ENCODE measurements around the gene NEDD4L. TPM values are rescaled to one million over a fixed set of nuclear protein-coding genes. Genes with fewer than 3 reads are reported as not detected.

Gene NEDD4L
- total and polyA plus RNA-seq, 10 of the 15 experiments (the other 5 are each of a cell fraction or from before 2014, with no cell fraction given) = 7.4 to 24.0 (median 17.7) TPM

DNA sequence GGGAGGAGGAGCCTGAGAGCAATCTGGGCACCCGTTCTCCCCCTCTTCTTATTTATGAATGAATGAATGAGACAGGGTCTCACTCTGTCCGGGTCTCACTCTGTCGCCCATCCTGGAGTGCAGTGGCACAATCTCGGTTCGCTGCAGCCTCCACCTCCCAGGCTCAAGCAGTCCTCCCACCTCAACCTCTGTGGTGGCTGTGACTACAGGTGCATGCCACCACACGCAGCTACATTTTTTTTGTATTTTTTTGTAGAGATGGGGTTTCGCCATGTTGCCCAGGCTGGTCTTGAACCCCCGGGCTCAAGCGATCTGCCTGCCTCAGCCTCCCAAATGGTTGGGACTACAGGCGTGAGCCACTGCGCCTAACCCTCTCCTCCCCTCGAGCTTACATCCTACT lies 198.4 kb downstream of the NEDD4L start:
- no TSS peak for BruUV-seq (replicated peaks)
- H3K4me1 ChIP-seq (ENCODE audit: control insufficient read depth, insufficient read depth, low read length) = no peaks in the 10 kb centered on the region
- H4K20me1 ChIP-seq (ENCODE audit: control insufficient read depth, insufficient read depth) = no peaks in the 10 kb centered on the region
- WGBS (ENCODE audit: insufficient coverage, insufficient replicate concordance, low lambda C conversion rate, missing lambda C conversion rate) = 71% methylated on average over 12 of the region's 12 CpGs
- H3K27me3 ChIP-seq (replicated peaks in 1 of 2; ENCODE audit: control insufficient read depth in 2 of 2, insufficient read depth in 2 of 2, low read length in 1 of 2) = no peaks in the 10 kb centered on the region
- no peak overlapping the region for H3K4me3 ChIP-seq
- SMC1A ChIA-PET (ENCODE audit: uncharacterized antibody, unreplicated experiment) = interaction anchor here (0.9 to 2.5 kb wide), 9 partner anchors 9 to 96 kb away, joined by 3 to 9 read pairs (median 3); no protein-coding TSS in a partner anchor
- H3K79me2 ChIP-seq (ENCODE audit: control insufficient read depth, insufficient read depth, low read length) = no peaks in the 10 kb centered on the region
- FAIRE-seq (no peak), ATAC-seq (no peak), DNase-seq (ENCODE audit: low read depth, low spot score) (no peak)
- intact Hi-C loops (cut with micrococcal nuclease; ENCODE audit: unreplicated experiment) = no loop called here
- H3K36me3 ChIP-seq (ENCODE audit: control insufficient read depth in 2 of 2, insufficient read depth in 2 of 2, low read length in 1 of 2) = no peaks in the 10 kb centered on the region
- H3K27ac ChIP-seq (ENCODE audit: control insufficient read depth, insufficient read depth) = no peak overlapping the region
- no peak overlapping the region for H3K4me2 ChIP-seq (ENCODE audit: control insufficient read depth, insufficient read depth)
- POLR2A ChIA-PET = interaction anchor here (1.1 kb wide), 1 partner anchor 10 kb away, joined by 3 read pairs; no protein-coding TSS in a partner anchor
- RAD21 ChIA-PET (ENCODE audit: unreplicated experiment) = interaction anchor here (0.7 kb wide), 1 partner anchor 12 kb away, joined by 3 read pairs; no protein-coding TSS in a partner anchor
- no peaks in the 10 kb centered on the region for H3K9me3 ChIP-seq (replicated peaks; ENCODE audit: control insufficient read depth, insufficient read depth, low read length)
- in situ Hi-C loops (cut with MboI) = no loop called here
- H2AFZ ChIP-seq (ENCODE audit: control insufficient read depth, low read depth, low read length) = no peak overlapping the region
- CTCF ChIA-PET = interaction anchor here (0.6 to 1.1 kb wide), 3 partner anchors 12 to 108 kb away, joined by 3 to 4 read pairs (median 3); no protein-coding TSS in a partner anchor
- no peak overlapping the region for H3K9ac ChIP-seq (ENCODE audit: control insufficient read depth, insufficient read depth, low read length)
- TF ChIP-seq MXI1 (IDR thresholded peaks at IDR 0.05; ENCODE audit: low read depth, low read length) (no peak), SMAD1 (IDR thresholded peaks at IDR 0.05; ENCODE audit: low read depth, partially characterized antibody) (no peak), MEF2A (IDR thresholded peaks at IDR 0.05; ENCODE audit: insufficient read depth, low read depth, low read length) (no peak), STAT1 (conservative IDR thresholded peaks at IDR 0.05) (no peak), ZSCAN29 (IDR thresholded peaks at IDR 0.05) (no peak), CHD1 (IDR thresholded peaks at IDR 0.05; ENCODE audit: low read depth, low read length) (no peak), IKZF1 (conservative IDR thresholded peaks at IDR 0.05) (no peak), SMAD5 (IDR thresholded peaks at IDR 0.05; ENCODE audit: low read depth) (no peak), RUNX3 (IDR thresholded peaks at IDR 0.05; ENCODE audit: low read length) (no peak), RFX5 (IDR thresholded peaks at IDR 0.05; ENCODE audit: low read depth, low read length) (no peak), EZH2 (IDR thresholded peaks at IDR 0.05; ENCODE audit: borderline replicate concordance, control insufficient read depth, low read depth, low read length) (no peak), NFYA (IDR thresholded peaks at IDR 0.05; ENCODE audit: borderline replicate concordance, low read depth, low read length) (no peak)
- TF ChIP-seq, protein P1, sequence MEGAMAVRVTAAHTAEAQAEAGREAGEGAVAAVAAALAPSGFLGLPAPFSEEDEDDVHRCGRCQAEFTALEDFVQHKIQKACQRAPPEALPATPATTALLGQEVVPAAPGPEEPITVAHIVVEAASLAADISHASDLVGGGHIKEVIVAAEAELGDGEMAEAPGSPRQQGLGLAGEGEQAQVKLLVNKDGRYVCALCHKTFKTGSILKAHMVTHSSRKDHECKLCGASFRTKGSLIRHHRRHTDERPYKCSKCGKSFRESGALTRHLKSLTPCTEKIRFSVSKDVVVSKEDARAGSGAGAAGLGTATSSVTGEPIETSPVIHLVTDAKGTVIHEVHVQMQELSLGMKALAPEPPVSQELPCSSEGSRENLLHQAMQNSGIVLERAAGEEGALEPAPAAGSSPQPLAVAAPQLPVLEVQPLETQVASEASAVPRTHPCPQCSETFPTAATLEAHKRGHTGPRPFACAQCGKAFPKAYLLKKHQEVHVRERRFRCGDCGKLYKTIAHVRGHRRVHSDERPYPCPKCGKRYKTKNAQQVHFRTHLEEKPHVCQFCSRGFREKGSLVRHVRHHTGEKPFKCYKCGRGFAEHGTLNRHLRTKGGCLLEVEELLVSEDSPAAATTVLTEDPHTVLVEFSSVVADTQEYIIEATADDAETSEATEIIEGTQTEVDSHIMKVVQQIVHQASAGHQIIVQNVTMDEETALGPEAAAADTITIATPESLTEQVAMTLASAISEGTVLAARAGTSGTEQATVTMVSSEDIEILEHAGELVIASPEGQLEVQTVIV (IDR thresholded peaks at IDR 0.05; ENCODE audit: borderline replicate concordance, partially characterized antibody) = no peak
- TF ChIP-seq, protein P2, sequence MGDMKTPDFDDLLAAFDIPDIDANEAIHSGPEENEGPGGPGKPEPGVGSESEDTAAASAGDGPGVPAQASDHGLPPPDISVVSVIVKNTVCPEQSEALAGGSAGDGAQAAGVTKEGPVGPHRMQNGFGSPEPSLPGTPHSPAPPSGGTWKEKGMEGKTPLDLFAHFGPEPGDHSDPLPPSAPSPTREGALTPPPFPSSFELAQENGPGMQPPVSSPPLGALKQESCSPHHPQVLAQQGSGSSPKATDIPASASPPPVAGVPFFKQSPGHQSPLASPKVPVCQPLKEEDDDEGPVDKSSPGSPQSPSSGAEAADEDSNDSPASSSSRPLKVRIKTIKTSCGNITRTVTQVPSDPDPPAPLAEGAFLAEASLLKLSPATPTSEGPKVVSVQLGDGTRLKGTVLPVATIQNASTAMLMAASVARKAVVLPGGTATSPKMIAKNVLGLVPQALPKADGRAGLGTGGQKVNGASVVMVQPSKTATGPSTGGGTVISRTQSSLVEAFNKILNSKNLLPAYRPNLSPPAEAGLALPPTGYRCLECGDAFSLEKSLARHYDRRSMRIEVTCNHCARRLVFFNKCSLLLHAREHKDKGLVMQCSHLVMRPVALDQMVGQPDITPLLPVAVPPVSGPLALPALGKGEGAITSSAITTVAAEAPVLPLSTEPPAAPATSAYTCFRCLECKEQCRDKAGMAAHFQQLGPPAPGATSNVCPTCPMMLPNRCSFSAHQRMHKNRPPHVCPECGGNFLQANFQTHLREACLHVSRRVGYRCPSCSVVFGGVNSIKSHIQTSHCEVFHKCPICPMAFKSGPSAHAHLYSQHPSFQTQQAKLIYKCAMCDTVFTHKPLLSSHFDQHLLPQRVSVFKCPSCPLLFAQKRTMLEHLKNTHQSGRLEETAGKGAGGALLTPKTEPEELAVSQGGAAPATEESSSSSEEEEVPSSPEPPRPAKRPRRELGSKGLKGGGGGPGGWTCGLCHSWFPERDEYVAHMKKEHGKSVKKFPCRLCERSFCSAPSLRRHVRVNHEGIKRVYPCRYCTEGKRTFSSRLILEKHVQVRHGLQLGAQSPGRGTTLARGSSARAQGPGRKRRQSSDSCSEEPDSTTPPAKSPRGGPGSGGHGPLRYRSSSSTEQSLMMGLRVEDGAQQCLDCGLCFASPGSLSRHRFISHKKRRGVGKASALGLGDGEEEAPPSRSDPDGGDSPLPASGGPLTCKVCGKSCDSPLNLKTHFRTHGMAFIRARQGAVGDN (IDR thresholded peaks at IDR 0.05) = no peak
- TF ChIP-seq, protein P3, sequence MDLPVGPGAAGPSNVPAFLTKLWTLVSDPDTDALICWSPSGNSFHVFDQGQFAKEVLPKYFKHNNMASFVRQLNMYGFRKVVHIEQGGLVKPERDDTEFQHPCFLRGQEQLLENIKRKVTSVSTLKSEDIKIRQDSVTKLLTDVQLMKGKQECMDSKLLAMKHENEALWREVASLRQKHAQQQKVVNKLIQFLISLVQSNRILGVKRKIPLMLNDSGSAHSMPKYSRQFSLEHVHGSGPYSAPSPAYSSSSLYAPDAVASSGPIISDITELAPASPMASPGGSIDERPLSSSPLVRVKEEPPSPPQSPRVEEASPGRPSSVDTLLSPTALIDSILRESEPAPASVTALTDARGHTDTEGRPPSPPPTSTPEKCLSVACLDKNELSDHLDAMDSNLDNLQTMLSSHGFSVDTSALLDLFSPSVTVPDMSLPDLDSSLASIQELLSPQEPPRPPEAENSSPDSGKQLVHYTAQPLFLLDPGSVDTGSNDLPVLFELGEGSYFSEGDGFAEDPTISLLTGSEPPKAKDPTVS (IDR thresholded peaks at IDR 0.05; ENCODE audit: low read depth, low read length) = no peak
- TF ChIP-seq, protein P4, sequence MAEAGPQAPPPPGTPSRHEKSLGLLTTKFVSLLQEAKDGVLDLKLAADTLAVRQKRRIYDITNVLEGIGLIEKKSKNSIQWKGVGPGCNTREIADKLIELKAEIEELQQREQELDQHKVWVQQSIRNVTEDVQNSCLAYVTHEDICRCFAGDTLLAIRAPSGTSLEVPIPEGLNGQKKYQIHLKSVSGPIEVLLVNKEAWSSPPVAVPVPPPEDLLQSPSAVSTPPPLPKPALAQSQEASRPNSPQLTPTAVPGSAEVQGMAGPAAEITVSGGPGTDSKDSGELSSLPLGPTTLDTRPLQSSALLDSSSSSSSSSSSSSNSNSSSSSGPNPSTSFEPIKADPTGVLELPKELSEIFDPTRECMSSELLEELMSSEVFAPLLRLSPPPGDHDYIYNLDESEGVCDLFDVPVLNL (IDR thresholded peaks at IDR 0.05; ENCODE audit: low read depth, low read length) = no peak
